ENCODE data around the gene LYPD1. TPM values are rescaled to one million over a fixed set of nuclear protein-coding genes. Genes with fewer than 3 reads are reported as not detected.

LYPD1 gene
- polyA plus RNA-seq, 2 of the 4 experiments (the other 2 are of a cell fraction): 3.6 to 12.0 TPM

GRCh38 chr2:132654335-132654734 is 15.7 kb downstream of the LYPD1 start:
- ATAC-seq (no peak), DNase-seq (ENCODE audit: low read depth in 1 of 2, low spot score in 1 of 2) (no peak), FAIRE-seq (no peak)
- Histone ChIP-seq H3K9me3 (no peaks in the 10 kb centered on the region), H3K27ac (no peak overlapping the region), H3K4me2 (no peak overlapping the region), H3K4me3 (no peak overlapping the region), H3K4me1 (no peaks in the 10 kb centered on the region)
- CTCF ChIA-PET: interaction anchor here (0.9 kb wide), 1 partner anchor 926 kb away, joined by 4 read pairs; no protein-coding TSS in a partner anchor
- 67% methylated on average over 4 of the region's 4 CpGs for WGBS (ENCODE audit: missing lambda C conversion rate)
- POLR2A ChIA-PET: no interaction called here
- TF ChIP-seq HOXB13 (CRISPR knock-in tag; IDR thresholded peaks at IDR 0.05; ENCODE audit: low read depth) (no peak), RAD21 (conservative IDR thresholded peaks at IDR 0.05 in 1 of 2, IDR thresholded peaks at IDR 0.05 in 1 of 2) (no peak), ZC3H11A (IDR thresholded peaks at IDR 0.05) (no peak), HOXB5 (CRISPR knock-in tag; IDR thresholded peaks at IDR 0.05) (no peak), TFCP2L1 (CRISPR knock-in tag; IDR thresholded peaks at IDR 0.05) (no peak), BCL3 (IDR thresholded peaks at IDR 0.05) (no peak)

- no peak overlapping the region for H3K4me3 ChIP-seq
- CTCF ChIA-PET: interaction anchor here (0.7 to 1.6 kb wide), 3 partner anchors 16 to 1104 kb away, joined by 3 to 7 read pairs (median 3); no protein-coding TSS in a partner anchor
- WGBS (ENCODE audit: missing lambda C conversion rate): 86% methylated on average over 8 of the region's 8 CpGs
- no peaks in the 10 kb centered on the region for H3K9me3 ChIP-seq
- H3K4me2 ChIP-seq: no peak overlapping the region
- no peak for TF ChIP-seq CHD2 (IDR thresholded peaks at IDR 0.05; ENCODE audit: low read length, partially characterized antibody)
- TF ChIP-seq SREBF2 (IDR thresholded peaks at IDR 0.05): no peak
- no peak for TF ChIP-seq FOXS1 (CRISPR knock-in tag; IDR thresholded peaks at IDR 0.05)
- TF ChIP-seq ZFP36 (IDR thresholded peaks at IDR 0.05; ENCODE audit: borderline replicate concordance, partially characterized antibody): no peak
- TF ChIP-seq HOXA7 (CRISPR knock-in tag; IDR thresholded peaks at IDR 0.05): no peak
- FAIRE-seq: no peak
- no peak for ATAC-seq
- H3K4me1 ChIP-seq: no peaks in the 10 kb centered on the region
- POLR2A ChIA-PET: no interaction called here
- DNase-seq (ENCODE audit: low read depth in 1 of 2, low spot score in 1 of 2): no peak
- H3K27ac ChIP-seq: no peak overlapping the region
Measured at GRCh38 chr2:132652474-132652873, 17.5 kb downstream of the LYPD1 start.

- no peak overlapping the region for H3K4me3 ChIP-seq
- no peak overlapping the region for H3K27ac ChIP-seq
- ChIA-PET POLR2A (interaction anchor here (0.6 kb wide), 1 partner anchor 237 kb away, joined by 3 read pairs; no protein-coding TSS in a partner anchor), CTCF (interaction anchor here (0.6 to 2.8 kb wide), 18 partner anchors 9 to 1193 kb away, joined by 3 to 12 read pairs (median 4); no protein-coding TSS in a partner anchor)
- FAIRE-seq: no peak
- H3K4me1 ChIP-seq: no peaks in the 10 kb centered on the region
- no peaks in the 10 kb centered on the region for H3K9me3 ChIP-seq
- 61% methylated on average over 12 of the region's 12 CpGs for WGBS (ENCODE audit: missing lambda C conversion rate)
- ATAC-seq: peak; percentile 92 to 96; a peak in 5 of 6 replicates
- H3K4me2 ChIP-seq: no peak overlapping the region
- peak; percentile 45 to 63 for DNase-seq (ENCODE audit: low read depth in 1 of 2, low spot score in 1 of 2)
- TF ChIP-seq SMC3 (IDR thresholded peaks at IDR 0.05) (peak; percentile 79), CTCF (IDR thresholded peaks at IDR 0.05) (peak; percentile 56), MAX (IDR thresholded peaks at IDR 0.05) (no peak), USF2 (IDR thresholded peaks at IDR 0.05) (no peak), RAD21 (conservative IDR thresholded peaks at IDR 0.05 in 1 of 2, IDR thresholded peaks at IDR 0.05 in 1 of 2) (peak; percentile 52 to 61)
Measured at GRCh38 chr2:132651115-132652045, 18.6 kb downstream of the LYPD1 start.

Measured in A549 (cell line).